Measurements from ENCODE around the gene TAT.

- no peak for TF ChIP-seq EZH2 (IDR thresholded peaks at IDR 0.05; ENCODE audit: insufficient read depth, poor library complexity, severe bottlenecking)
- no peak for TF ChIP-seq EZH2phosphoT487 (IDR thresholded peaks at IDR 0.05; ENCODE audit: insufficient read depth, low read depth)
Observed at GRCh38 chr16:71524566-71525553, 52.0 kb downstream of the TAT start.

All from GM23248 (cell line).